Measurements from ENCODE around the gene HBS1L. TPM values are rescaled to one million over a fixed set of nuclear protein-coding genes. Genes with fewer than 3 reads are reported as not detected.

HBS1L gene
- total and polyA plus RNA-seq, 9 of the 15 experiments (the other 6 are each of a cell fraction or from before 2014, with no cell fraction given): 101 to 199 (median 145) TPM

GRCh38 chr6:135006386-135006914, 48.2 kb downstream of the HBS1L start (continued):
- no peak for TF ChIP-seq CTCF (IDR thresholded peaks at IDR 0.05 in 2 of 3, conservative IDR thresholded peaks at IDR 0.05 in 1 of 3; ENCODE audit: insufficient read depth in 2 of 3, low read depth in 1 of 3, low read length in 3 of 3)
- no peak for TF ChIP-seq TRIM25 (IDR thresholded peaks at IDR 0.05; ENCODE audit: borderline replicate concordance)
- TF ChIP-seq REST (IDR thresholded peaks at IDR 0.05; ENCODE audit: borderline replicate concordance): no peak
- no peak for TF ChIP-seq REST (CRISPR knock-in tag; IDR thresholded peaks at IDR 0.05; ENCODE audit: low read depth)
